Suprapubic skin (tissue), 4 donors: Measurements from ENCODE around the gene HMGCR. TPM values are rescaled to one million over a fixed set of nuclear protein-coding genes. Genes with fewer than 3 reads are reported as not detected.

Experiments used
- DNase-seq, 2 donors: peaks; one replicate each; pipeline ENCODE4 v3.0.0-alpha.2; 2019; ENCODE audit warnings: low spot score in 2 of 2
- H3K27ac ChIP-seq: fragments of 200-600 bp; sonication (generic); one replicate; pipeline ENCODE4 v1.5.1; 2019
- H3K27me3 ChIP-seq: fragments of 200-600 bp; sonication (generic); one replicate; pipeline ENCODE4 v1.5.1; 2019
- H3K36me3 ChIP-seq: fragments of 200-600 bp; sonication (generic); one replicate; pipeline ENCODE4 v1.5.1; 2019
- H3K4me1 ChIP-seq: fragments of 200-600 bp; sonication (generic); one replicate; pipeline ENCODE4 v1.5.1; 2019
- H3K4me3 ChIP-seq: fragments of 200-600 bp; sonication (generic); one replicate; pipeline ENCODE4 v1.5.1; 2019; ENCODE audit warnings: mild to moderate bottlenecking
- H3K9me3 ChIP-seq: fragments of 200-600 bp; sonication (generic); one replicate; pipeline ENCODE4 v1.5.1; 2019
- EP300 ChIP-seq: sonication (generic); formaldehyde crosslinking; IDR thresholded peaks from one replicate; pipeline ENCODE4 v1.6.1; 2017; ENCODE audit warnings: antibody characterized with exemption
- POLR2A ChIP-seq, 2 donors: fragments of 450-650 bp; IDR thresholded peaks; one replicate each; pipeline ENCODE4 v1.6.1; 2017; ENCODE audit warnings: antibody characterized with exemption in 2 of 2, mild to moderate bottlenecking in 2 of 2, moderate library complexity in 2 of 2
- POLR2AphosphoS5 ChIP-seq, 3 donors: sonication (generic); formaldehyde crosslinking; IDR thresholded peaks; one replicate each; pipeline ENCODE4 v1.6.1; 2017; ENCODE audit warnings: antibody characterized with exemption in 3 of 3
- WGBS: methylation state at CpG from one replicate; pipeline ENCODE4 v1.1.5; 2018; 5-methylcytosine and 5-hydroxymethylcytosine counted together
- total RNA-seq, 4 donors: library from RNA; depleted of rRNA; stranded (reverse); fragments of >200 nt; gene quantifications; one replicate each; pipeline ENCODE4 v1.1.0, GENCODE V29; 2016
- TF ChIP-seq, protein P1 (sequence below), 2 donors: fragments of 200-600 bp in 1 of 2; fragments of 450-650 bp in 1 of 2; sonication (generic) in 1 of 2; IDR thresholded peaks; one replicate each; pipeline ENCODE4 v1.5.1; 2016 to 2019; ENCODE audit warnings: antibody characterized with exemption in 2 of 2, mild to moderate bottlenecking in 1 of 2, moderate library complexity in 1 of 2

The HMGCR gene
- total RNA-seq, 4 donors from 2014 or later, result 72.4 to 292 (median 96.2) TPM

DNA sequence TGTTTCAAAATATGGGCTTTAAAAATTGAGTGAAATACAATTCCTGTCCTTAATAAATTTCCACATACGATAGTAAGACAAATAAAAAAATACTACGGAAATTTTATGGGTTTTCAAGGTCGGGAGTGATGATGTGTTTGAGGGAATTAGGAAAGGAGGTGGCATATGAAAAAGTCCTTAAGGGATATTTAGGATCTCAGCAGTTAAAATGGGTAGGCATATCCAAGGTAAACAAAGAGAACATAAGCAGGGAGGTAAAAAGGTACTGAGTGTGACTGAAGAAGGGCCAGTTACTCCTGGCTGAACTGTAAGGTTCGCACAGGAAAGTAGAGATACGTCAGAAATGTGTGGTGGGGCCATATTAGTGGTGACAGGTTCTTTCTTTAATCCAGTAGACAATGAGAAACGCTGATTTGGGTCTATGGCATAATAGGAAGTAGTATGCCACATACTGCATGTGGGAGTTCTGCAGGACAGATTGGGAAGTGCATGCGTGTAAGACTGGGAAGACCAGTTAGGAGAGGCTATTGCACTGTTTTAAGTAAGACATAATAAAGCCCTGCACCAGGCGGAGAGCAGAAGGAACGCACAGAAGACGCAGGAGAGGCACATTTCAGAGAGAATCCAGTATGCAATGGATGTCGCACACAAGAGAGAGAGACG lies 937 bp upstream of the HMGCR start:
- H3K4me3 ChIP-seq, result peak overlapping the region; percentile 98
- no peak for DNase-seq
- H3K4me1 ChIP-seq, result peaks cover 36% of the 10 kb centered on the region
- no peaks in the 10 kb centered on the region for H3K9me3 ChIP-seq
- WGBS, result 13% methylated on average over 12 of the region's 12 CpGs
- TF ChIP-seq EP300, result no peak
- TF ChIP-seq, protein P1, sequence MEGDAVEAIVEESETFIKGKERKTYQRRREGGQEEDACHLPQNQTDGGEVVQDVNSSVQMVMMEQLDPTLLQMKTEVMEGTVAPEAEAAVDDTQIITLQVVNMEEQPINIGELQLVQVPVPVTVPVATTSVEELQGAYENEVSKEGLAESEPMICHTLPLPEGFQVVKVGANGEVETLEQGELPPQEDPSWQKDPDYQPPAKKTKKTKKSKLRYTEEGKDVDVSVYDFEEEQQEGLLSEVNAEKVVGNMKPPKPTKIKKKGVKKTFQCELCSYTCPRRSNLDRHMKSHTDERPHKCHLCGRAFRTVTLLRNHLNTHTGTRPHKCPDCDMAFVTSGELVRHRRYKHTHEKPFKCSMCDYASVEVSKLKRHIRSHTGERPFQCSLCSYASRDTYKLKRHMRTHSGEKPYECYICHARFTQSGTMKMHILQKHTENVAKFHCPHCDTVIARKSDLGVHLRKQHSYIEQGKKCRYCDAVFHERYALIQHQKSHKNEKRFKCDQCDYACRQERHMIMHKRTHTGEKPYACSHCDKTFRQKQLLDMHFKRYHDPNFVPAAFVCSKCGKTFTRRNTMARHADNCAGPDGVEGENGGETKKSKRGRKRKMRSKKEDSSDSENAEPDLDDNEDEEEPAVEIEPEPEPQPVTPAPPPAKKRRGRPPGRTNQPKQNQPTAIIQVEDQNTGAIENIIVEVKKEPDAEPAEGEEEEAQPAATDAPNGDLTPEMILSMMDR (IDR thresholded peaks at IDR 0.05), result peak; percentile 55 to 59
- H3K36me3 ChIP-seq, result no peaks in the 10 kb centered on the region
- no peaks in the 10 kb centered on the region for H3K27me3 ChIP-seq
- peak overlapping the region; percentile 94 for H3K27ac ChIP-seq

DNA sequence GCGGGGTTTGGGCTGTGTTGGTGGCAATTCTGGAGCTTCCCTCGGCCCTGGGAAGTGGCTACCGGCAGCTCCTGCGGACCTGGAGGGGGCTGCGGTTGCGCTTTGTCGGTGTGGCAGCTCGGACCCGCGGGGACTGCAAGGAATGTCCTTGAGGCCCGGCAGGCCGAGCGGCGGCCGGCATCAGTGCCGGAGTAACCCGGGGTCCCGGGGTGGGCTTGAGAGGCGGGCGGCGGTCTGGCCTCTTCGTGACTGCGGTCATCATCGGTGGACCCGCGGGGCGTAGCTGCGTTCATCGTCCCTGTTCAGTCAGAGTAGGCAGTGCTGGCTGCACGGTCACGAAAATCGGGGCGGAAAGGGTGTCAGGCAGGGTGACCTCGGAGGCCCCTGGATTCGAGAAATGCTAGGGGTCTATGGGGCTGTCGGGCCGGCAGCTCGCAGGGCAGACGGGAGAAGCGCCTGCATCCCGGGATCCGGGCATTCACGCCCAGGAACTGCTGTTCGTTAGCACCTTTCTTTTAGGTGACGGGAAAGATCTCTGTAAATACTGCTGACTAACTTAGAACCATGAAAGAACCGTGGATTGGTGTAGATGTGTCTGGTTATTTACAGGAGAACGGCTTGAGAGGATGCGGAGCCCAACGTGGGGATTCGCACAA lies 474 bp downstream of the HMGCR start:
- Histone ChIP-seq H3K9me3 (no peaks in the 10 kb centered on the region), H3K4me3 (peak overlapping the region; percentile 98), H3K4me1 (peaks cover 49% of the 10 kb centered on the region), H3K36me3 (no peaks in the 10 kb centered on the region), H3K27ac (peak overlapping the region; percentile 94), H3K27me3 (no peaks in the 10 kb centered on the region)
- TF ChIP-seq EP300 (no peak), POLR2A (IDR thresholded peaks at IDR 0.05) (no peak), POLR2AphosphoS5 (IDR thresholded peaks at IDR 0.05) (no peak)
- TF ChIP-seq, protein P1 (IDR thresholded peaks at IDR 0.05), result no peak
- DNase-seq, result peak in 1 of 2 donors; percentile 82
- under 1% methylated on average over 18 of the region's 50 CpGs for WGBS

- 55% methylated on average over 2 of the region's 2 CpGs for WGBS
- Histone ChIP-seq H3K36me3 (no peaks in the 10 kb centered on the region), H3K9me3 (no peaks in the 10 kb centered on the region), H3K4me1 (peaks cover 52% of the 10 kb centered on the region), H3K4me3 (peak overlapping the region; percentile 98), H3K27me3 (no peaks in the 10 kb centered on the region), H3K27ac (no peak overlapping the region)
- no peak for TF ChIP-seq EP300
- TF ChIP-seq, protein P1 (IDR thresholded peaks at IDR 0.05), result no peak
- TF ChIP-seq POLR2A (IDR thresholded peaks at IDR 0.05), result no peak
- TF ChIP-seq POLR2AphosphoS5 (IDR thresholded peaks at IDR 0.05), result no peak
- DNase-seq, result no peak
These were observed 1.4 kb downstream of the HMGCR start for GRCh38 chr5:75338408-75338807.

DNA sequence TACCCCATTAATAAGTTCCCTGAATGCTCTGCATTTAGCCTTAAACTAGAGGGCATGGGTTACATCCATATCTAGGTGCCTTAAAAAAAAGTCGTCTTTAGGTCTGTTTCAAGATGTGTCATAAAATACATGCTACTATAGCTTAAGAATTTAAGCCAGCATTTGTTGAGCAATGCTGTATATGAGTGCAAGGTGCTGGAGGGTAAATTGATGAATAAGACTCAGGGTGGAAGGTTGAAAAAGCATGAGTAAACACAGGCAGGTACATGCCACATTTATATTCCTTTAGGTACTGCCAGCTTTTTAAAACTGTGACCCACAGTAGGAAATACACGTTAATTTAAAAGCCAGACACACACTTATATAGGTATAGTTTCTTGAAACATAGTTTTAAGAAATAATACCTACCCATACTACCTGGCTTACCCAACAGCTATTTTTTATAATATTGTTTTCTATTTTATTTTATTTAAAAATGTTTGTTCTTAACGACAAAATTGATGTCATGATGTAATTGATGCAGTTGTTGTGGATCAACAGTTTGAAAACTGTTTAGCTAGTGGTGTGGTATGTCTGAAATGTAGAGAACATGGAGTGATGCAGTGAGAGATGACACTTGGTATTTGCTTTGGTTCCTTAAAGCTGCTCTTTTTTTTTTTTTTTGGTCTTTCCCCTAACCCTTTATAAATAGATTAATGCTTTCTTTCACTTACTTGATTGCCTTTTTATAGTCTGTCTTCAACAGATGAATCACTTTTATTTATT lies 3.9 kb downstream of the HMGCR start:
- Histone ChIP-seq H3K9me3 (no peaks in the 10 kb centered on the region), H3K36me3 (peaks cover 16% of the 10 kb centered on the region), H3K4me1 (peaks cover 50% of the 10 kb centered on the region), H3K4me3 (no peak overlapping the region), H3K27me3 (no peaks in the 10 kb centered on the region), H3K27ac (peak overlapping the region; percentile 14)
- WGBS, result 44% methylated on average over 3 of the region's 3 CpGs
- peak in 1 of 3 donors; percentile 14 for TF ChIP-seq POLR2AphosphoS5 (IDR thresholded peaks at IDR 0.05)
- TF ChIP-seq EP300, result no peak
- DNase-seq, result no peak

- Histone ChIP-seq H3K27me3 (no peaks in the 10 kb centered on the region), H3K27ac (peak overlapping the region; percentile 14), H3K36me3 (peaks cover 25% of the 10 kb centered on the region), H3K4me1 (peaks cover 44% of the 10 kb centered on the region), H3K4me3 (no peak overlapping the region), H3K9me3 (no peaks in the 10 kb centered on the region)
- TF ChIP-seq POLR2AphosphoS5 (IDR thresholded peaks at IDR 0.05) (no peak), POLR2A (IDR thresholded peaks at IDR 0.05) (no peak), EP300 (no peak)
- TF ChIP-seq, protein P1 (IDR thresholded peaks at IDR 0.05), result no peak
- 54% methylated on average over 1 of the region's 1 CpG for WGBS
- DNase-seq, result no peak
These were observed 4.9 kb downstream of the HMGCR start for GRCh38 chr5:75341934-75342333.
